ENCODE results near the gene ZC3H18.

ZC3H18 gene

GRCh38 chr16:88533381-88533917 lies 36.8 kb upstream of the ZC3H18 start:
- no peak for DNase-seq

- DNase-seq = no peak
Measured at GRCh38 chr16:88533932-88534637, 36.1 kb upstream of the ZC3H18 start.

- peak; percentile 1 for DNase-seq
Measured at GRCh38 chr16:88534638-88535190, 35.5 kb upstream of the ZC3H18 start.

- DNase-seq = no peak
Measured at GRCh38 chr16:88535191-88535856, 34.9 kb upstream of the ZC3H18 start.

GRCh38 chr16:88535857-88536222 lies 34.4 kb upstream of the ZC3H18 start:
- no peak for DNase-seq

GRCh38 chr16:88536510-88536909 lies 33.7 kb upstream of the ZC3H18 start:
- DNase-seq = no peak

- DNase-seq = no peak
Measured at GRCh38 chr16:88536971-88537751, 33.0 kb upstream of the ZC3H18 start.

GRCh38 chr16:88537859-88538258 lies 32.3 kb upstream of the ZC3H18 start:
- no peak for DNase-seq

- DNase-seq = no peak
Measured at GRCh38 chr16:88538366-88539060, 31.7 kb upstream of the ZC3H18 start.

- no peak for DNase-seq
Measured at GRCh38 chr16:88539261-88539651, 30.9 kb upstream of the ZC3H18 start.

GRCh38 chr16:88539652-88540345 lies 30.4 kb upstream of the ZC3H18 start:
- no peak for DNase-seq

GRCh38 chr16:88540346-88540977 lies 29.7 kb upstream of the ZC3H18 start:
- DNase-seq = no peak

GRCh38 chr16:88541831-88542616 lies 28.2 kb upstream of the ZC3H18 start:
- no peak for DNase-seq

GRCh38 chr16:88543230-88543813 lies 26.9 kb upstream of the ZC3H18 start:
- no peak for DNase-seq

GRCh38 chr16:88545781-88546180 lies 24.4 kb upstream of the ZC3H18 start:
- no peak for DNase-seq

GRCh38 chr16:88548131-88548874 lies 21.9 kb upstream of the ZC3H18 start:
- DNase-seq = no peak

- DNase-seq = no peak
Measured at GRCh38 chr16:88548985-88549384, 21.2 kb upstream of the ZC3H18 start.

- no peak for DNase-seq
Measured at GRCh38 chr16:88549671-88550245, 20.4 kb upstream of the ZC3H18 start.

- no peak for DNase-seq
Measured at GRCh38 chr16:88550246-88550661, 19.9 kb upstream of the ZC3H18 start.
